ENCODE results near the gene MYLIP. TPM values are rescaled to one million over a fixed set of nuclear protein-coding genes. Genes with fewer than 3 reads are reported as not detected.

The MYLIP gene
- total RNA-seq, 4 donors from 2014 or later = 20.1 to 46.2 (median 24.7) TPM

DNA sequence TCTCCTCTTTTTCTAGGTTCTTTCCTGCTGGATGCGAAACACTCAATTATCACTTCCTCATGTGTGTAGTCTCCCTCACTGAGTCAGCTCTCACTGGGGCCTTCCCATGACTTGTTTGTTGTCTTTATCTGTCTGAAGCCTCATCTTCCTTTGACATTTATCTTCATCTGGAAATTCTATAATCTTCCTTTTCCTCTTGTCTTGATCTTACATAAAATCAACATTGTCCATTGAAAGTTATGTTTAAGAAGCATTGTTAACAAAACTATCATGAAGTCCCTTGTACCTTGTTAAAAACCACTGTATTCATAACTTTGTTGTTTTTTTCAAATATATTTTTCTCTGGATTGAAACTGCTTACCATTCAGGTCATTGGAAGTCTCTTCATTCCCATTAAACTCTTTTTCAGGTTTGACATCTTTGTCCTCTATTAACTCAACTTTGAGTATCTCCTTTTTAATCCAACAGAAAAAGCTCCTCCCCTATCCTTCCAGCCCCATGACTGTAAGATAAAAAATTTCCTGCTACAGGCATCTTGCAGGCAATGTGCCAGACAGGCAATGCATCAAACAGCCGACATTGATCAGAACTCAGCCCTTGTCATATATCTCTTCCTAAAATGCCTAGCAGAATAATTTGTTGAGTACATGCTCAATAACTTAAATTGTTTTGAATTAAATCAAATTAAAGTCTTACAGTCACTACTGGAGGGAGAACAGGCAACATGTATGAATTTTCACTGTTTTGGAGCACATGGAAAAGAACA is 34.8 kb downstream of the MYLIP start:
- H3K4me1 ChIP-seq = no peaks in the 10 kb centered on the region
- TF ChIP-seq, protein P1, sequence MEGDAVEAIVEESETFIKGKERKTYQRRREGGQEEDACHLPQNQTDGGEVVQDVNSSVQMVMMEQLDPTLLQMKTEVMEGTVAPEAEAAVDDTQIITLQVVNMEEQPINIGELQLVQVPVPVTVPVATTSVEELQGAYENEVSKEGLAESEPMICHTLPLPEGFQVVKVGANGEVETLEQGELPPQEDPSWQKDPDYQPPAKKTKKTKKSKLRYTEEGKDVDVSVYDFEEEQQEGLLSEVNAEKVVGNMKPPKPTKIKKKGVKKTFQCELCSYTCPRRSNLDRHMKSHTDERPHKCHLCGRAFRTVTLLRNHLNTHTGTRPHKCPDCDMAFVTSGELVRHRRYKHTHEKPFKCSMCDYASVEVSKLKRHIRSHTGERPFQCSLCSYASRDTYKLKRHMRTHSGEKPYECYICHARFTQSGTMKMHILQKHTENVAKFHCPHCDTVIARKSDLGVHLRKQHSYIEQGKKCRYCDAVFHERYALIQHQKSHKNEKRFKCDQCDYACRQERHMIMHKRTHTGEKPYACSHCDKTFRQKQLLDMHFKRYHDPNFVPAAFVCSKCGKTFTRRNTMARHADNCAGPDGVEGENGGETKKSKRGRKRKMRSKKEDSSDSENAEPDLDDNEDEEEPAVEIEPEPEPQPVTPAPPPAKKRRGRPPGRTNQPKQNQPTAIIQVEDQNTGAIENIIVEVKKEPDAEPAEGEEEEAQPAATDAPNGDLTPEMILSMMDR (IDR thresholded peaks at IDR 0.05) = no peak
- TF ChIP-seq POLR2A (IDR thresholded peaks at IDR 0.05) = no peak
- H3K36me3 ChIP-seq = no peaks in the 10 kb centered on the region
- H3K9me3 ChIP-seq = no peaks in the 10 kb centered on the region
- DNase-seq = no peak
- H3K27me3 ChIP-seq = no peaks in the 10 kb centered on the region
- H3K27ac ChIP-seq = no peak overlapping the region
- H3K4me3 ChIP-seq = no peak overlapping the region

DNA sequence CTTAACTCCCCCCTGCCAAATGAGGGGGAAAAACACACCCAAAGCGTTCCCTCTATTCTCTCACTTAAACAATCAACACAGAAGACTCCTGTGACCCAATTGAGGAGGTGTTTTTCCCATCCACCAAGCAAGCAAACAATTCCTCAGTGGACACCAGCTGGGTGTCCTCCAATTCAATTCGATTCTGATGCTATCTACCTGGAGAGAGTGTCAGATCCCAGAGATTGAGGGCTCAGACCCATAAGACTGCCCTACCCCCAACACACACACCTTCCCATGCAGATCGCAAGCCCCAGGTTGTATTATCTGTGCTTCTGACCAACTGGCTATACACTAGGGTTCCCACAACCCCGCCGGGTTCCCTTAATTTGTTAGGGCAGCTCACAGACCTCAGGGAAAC is 36.8 kb downstream of the MYLIP start:
- H3K4me3 ChIP-seq = no peak overlapping the region
- no peaks in the 10 kb centered on the region for H3K9me3 ChIP-seq
- no peaks in the 10 kb centered on the region for H3K36me3 ChIP-seq
- no peaks in the 10 kb centered on the region for H3K4me1 ChIP-seq
- no peak overlapping the region for H3K27ac ChIP-seq
- no peaks in the 10 kb centered on the region for H3K27me3 ChIP-seq
- DNase-seq = no peak
- no peak for TF ChIP-seq POLR2A (IDR thresholded peaks at IDR 0.05)
- TF ChIP-seq, protein P1 (IDR thresholded peaks at IDR 0.05) = no peak

DNA sequence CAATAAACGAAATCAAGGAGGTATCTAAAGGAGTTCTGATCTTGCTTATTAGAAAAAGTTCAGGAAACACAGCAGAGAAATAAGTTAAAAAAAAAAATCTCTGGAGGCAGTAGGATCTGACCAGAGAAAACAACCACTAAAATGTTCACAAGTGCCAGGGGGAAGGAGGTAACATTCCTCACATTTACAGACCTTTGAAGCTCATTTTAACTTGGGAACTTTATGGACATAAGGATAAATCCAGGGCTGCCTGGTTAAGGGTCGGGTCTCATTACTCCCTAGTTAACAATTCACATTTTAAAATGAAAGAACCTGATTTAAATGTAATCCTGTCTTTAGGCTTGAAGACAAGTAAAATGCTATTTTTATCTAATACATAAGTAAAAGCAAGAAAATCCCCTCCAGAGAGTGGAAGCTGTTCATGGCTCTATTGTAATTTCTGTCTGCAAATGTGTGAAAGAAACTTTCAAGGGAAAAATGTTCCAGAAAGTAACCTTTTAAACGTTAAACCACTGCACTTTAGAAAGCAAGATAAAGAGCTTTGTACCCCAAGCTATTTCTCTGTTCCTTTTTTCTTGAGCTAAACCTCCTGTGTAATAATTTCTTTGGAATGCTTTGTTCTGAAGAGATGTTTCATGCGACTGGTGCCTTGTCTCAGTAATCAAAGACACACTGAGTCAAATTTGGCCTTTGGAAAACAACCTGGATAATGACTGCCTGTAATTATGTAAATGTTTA is 38.2 kb downstream of the MYLIP start:
- no peaks in the 10 kb centered on the region for H3K27me3 ChIP-seq
- H3K36me3 ChIP-seq = no peaks in the 10 kb centered on the region
- H3K4me1 ChIP-seq = no peaks in the 10 kb centered on the region
- no peak for DNase-seq
- no peak overlapping the region for H3K27ac ChIP-seq
- TF ChIP-seq POLR2A (IDR thresholded peaks at IDR 0.05) = no peak
- TF ChIP-seq, protein P1 (IDR thresholded peaks at IDR 0.05) = no peak
- no peaks in the 10 kb centered on the region for H3K9me3 ChIP-seq
- no peak overlapping the region for H3K4me3 ChIP-seq

DNA sequence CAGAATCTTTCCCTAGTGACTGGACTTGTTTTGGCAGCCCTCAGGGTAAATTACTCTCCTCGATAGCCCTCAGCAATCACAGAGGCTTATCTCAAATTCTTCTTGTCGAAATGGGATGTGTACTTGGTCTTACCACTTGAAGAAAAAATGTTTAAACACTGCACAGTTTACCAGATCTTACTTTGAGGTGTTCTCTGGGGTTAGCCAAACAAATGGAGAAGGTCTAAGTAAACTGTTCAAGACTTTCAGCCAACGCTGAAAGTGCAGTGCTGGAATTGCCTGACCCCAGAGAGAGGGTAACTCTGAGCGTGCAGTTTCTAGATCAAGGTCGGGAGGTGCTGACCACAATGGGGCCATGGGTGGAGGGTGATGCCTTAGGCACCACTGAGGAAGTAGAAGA is 39.2 kb downstream of the MYLIP start:
- Histone ChIP-seq H3K9me3 (no peaks in the 10 kb centered on the region), H3K4me1 (no peaks in the 10 kb centered on the region), H3K27me3 (no peaks in the 10 kb centered on the region), H3K27ac (no peak overlapping the region), H3K36me3 (no peaks in the 10 kb centered on the region), H3K4me3 (no peak overlapping the region)
- no peak for TF ChIP-seq POLR2A (IDR thresholded peaks at IDR 0.05)
- TF ChIP-seq, protein P1 (IDR thresholded peaks at IDR 0.05) = no peak
- no peak for DNase-seq

DNA sequence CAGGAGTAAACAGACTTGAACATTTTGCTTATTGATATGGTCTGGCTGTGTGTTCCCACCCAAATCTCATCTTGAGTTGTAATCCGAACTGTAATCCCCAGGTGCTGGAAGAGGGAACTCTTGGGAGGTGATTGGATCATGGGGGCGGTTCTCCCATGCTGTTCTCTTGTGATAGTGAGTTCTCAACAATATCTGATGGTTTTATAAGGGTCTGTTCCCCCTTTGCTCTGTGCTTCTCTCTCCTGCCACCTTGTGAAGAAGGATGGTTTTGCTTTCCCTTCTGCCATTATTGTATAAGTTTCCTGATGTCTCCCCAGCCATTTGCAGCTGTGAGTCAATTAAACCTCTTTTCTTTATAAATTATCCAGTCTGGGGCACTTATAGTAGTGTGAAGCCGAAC is 40.0 kb downstream of the MYLIP start:
- Histone ChIP-seq H3K4me1 (no peaks in the 10 kb centered on the region), H3K27ac (no peak overlapping the region), H3K36me3 (no peaks in the 10 kb centered on the region), H3K4me3 (no peak overlapping the region), H3K9me3 (no peaks in the 10 kb centered on the region), H3K27me3 (no peaks in the 10 kb centered on the region)
- TF ChIP-seq, protein P1 (IDR thresholded peaks at IDR 0.05) = peak in 5 of 6 experiments; percentile 22 to 44 (median 39)
- no peak for TF ChIP-seq POLR2A (IDR thresholded peaks at IDR 0.05)
- DNase-seq = no peak

All from Peyer's patch (tissue), 4 donors.